NCI-H82 treated with DMSO at 0.1 percent for 48 hours (cell line): ENCODE results near the gene USH1C.
A peak's percentile ranks its signal among the peaks of the same experiment; 100 is the strongest.

Experiments
- DNase-seq: peaks from one replicate; lab custom pipeline; 2025; ENCODE audit not compliant: unreplicated experiment; lab: John Stamatoyannopoulos, UW

Gene USH1C

DNA sequence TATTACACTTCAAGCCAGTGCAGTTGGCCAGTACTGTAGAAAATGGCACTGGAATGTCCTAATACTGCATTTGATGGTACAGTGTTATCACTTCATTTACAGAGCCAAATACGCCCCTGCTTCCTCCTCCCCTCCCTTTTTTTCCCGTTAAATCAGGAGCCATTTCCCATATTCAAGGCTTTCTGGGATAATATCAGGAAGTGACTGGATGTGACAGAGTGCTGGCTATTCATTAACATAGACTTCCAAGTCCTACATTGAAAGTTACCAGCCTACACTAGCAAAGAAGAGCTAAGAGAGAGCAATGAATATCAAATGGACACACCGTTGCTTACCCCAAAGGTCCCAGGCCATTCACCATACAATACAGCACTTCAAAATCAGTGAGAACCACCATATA is 35.4 kb downstream of the USH1C start:
- DNase-seq: no peak

DNA sequence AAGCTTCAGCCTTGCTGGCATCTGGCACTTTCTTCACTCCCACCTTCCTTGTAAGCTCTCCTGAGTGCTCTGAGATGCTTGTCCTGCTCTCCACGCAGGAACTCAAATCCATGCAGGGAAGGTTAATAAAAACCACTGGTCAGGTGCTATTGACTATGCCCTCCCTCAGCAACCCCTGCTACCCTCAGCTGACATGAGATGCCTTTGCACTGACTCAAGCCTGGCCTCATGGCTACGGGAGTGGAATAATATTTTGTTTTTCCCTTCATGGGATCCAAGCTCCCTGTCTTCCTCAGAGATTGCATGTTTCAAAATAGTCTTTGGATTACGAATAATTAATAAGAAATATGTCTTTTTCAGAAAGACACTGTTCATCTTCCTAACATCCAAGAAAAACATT is 35.9 kb downstream of the USH1C start:
- DNase-seq: no peak

DNA sequence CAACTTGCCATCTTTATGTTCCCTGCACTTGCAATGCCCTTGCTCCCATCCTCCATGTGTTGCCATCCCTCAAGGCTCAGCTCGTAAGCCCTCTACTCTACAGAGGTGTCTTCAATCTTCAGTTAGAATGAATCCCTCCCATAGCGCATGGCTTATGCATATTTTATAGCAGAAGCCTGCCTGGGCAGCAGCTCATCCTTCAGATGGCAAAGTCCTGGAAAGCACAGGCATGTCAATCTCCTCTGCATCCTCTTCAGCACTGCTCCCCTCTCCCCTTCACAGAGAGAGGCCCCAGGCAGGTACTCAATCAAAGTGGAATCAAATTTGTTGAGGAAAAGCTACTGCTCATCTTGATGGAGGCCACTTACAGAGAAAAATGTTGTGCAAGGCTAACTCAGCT is 36.4 kb downstream of the USH1C start:
- DNase-seq: no peak

DNA sequence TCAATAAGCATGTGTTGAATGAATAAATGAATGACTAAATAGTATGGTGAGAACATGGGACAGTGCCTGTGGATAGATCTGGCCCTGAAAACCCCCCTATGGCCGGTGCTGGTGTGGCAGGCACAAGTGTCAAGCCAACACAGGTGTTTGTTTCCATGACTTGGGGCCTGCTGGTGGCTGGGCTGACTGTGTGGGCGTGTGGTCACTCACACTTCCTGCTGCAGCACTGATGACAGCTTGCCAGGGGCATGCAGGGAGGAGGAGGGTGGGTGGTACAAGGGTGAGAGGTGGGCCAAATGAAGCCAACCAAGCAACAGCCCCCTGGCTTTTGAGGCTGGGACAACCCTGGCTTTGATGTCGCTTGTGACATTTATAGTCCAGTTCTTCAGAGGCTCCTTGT is 37.3 kb downstream of the USH1C start:
- DNase-seq: no peak

DNA sequence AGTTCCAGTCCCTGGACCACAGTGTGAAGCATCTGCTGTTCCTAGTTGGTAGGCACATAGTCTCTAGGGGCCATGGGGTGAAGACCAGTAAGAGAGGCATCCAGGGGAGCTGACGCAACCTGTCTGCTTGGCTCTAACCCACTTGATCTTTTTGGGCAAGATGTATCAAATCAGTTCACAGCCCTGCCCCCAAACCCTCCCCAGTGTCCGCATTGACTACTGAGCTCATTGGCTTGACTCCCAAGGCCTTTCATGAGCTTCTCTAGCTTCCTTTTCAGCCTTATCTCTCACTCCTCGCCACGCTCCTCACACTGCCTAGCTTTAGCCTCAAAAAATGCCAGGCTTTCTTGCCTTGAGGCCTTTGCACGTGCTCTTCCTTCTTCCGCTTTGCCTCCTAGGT is 37.9 kb downstream of the USH1C start:
- DNase-seq: no peak

DNA sequence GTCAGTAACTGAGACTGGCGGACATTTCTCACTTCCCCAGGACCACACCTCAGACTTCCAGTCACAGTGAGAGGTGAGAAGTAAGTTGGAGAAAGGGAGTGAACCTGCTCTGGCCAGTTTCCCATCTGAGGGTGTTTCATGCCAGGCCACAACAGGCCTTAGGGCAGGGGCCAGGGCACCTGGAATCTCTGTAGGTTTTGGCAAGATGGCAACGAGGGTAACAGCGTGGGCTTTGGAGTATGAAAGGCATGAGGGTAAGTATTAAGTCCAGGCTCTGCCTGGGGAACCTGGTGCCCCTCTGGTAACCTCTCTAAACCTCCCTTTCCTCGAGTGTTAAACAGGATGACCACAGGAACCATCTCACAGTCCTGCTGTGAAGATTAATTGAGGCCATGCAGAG is 39.1 kb downstream of the USH1C start:
- no peak for DNase-seq

DNA sequence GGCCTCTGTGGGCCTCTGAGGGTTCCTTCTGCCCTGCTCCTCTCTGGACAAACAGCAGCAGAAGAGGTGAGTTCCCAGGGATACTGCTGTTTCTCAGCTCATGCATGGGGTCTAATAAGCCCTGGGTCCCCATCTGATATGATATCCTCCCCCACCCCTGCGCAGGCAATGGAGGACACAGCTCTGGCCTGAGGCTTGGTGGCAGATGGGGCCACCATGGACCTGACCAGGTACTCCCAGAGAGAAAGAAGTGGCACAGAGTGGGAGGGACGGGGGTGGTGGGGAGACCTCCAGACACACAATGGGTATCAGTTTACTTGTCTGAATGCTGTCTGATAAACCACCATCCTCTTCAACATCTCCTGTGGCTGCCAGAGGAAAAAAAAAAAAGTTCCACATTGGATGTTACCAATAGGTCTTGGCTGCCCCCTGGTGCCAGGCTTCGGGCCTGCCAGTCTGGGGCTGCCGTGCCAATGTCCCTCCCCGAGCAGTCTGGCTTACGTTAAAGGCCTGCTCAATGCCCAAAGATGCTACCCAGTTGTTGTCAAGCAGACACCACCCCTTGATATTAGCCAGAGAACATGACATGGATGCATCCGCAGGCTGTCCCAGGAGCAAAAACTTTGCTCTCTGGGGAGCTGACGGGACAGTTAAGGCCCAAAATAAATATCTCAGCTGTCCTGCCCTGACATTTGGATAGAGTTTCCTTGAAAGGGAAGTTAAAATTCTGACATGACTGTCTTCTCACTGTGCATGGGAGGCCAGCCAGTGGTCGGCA is 39.7 kb downstream of the USH1C start:
- DNase-seq: peak; percentile 24

DNA sequence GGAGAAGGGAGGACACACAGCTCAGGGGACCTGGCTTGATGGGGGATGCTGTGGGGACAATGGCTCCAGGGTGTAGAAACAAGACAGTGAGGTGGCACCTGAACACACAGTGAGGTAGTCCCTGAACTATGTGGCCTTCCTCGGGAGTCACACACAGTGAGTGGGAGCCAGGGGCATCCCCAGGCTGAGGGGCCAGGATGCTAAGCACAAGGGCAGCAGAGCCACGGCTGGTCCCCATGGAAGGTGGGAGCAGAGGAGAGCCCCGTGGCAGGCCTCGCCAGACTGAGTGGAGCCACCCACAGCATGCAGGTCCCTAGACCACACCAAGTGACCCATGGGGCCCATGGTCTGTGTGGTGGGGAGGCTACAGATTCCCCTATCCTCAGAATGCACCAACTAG is 41.6 kb downstream of the USH1C start:
- no peak for DNase-seq

DNA sequence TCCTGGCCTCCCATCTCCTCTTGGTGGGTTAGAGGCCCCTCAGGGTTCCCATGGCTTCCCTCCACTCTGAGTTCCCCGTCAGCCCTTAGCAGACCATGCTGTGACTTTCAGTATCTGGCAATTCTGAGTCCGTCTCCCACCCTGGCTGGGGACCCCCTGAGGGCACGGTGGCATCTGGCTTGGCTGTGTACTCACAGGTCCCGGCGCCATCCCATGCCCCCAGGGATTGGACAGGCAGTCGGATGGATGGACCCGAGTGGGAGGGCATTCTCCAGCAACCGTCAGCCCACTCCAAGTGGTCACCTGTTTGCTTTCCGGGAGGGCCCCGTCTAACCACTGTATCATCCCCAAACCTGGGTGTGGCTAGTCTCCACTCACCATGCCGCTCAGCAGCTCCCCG is 43.5 kb downstream of the USH1C start:
- no peak for DNase-seq

DNA sequence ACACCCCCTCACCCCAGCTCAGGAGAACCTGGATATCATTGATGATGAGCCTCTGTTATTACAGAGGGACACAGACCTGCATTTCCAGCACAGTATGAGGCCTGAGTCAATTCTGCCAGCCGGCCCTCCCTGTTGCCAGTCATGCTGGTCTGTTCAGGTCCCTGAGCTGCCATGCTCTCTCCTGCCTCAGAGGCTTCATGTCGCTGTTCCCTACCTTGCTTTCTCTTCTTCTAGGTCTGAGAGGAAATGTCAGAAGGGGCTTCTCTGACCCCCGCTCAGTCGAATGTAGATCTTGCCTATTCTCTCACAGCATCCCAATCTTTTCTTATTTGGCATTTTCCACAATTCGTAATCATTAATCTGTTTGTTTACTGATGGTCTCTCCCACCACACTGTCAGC is 45.7 kb downstream of the USH1C start:
- DNase-seq: no peak

DNA sequence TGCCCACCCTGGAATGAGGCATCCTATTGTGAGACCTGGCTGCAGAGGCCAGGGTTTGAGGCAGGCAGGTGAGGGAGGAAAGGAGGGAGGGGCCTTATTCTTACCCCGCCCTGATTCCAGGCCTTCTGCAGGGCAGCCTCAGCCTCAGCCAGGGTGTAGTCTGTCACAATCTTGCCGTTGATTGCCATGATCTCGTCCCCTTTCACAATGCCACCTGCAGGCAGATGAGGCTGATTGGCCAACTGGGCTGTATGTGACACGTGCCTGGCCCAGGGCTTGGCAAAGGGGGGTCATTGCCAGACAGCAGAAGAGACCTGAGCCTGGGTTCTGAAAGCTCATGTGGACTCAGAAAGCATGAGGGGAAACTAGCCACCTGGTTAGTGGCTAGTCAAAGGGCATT is 46.2 kb downstream of the USH1C start:
- no peak for DNase-seq

DNA sequence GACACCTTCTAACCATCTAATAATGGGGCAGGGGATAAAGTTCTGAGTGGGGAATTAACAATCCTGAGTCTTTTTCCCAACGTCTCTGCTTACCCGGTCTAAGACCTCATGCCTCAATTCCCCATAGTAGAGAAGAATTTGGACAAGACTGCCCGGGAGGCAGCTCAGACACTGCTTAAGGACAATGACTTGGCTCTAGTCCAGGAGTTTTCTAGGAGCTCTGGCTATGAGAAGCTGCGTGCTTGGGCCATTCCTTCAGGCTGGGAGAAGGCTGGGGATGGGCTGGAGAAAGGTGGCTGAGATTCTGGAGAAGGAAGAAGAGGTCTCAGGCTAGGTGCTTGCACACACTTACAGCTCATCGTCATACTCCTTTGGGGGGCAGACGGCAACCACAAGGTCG is 47.8 kb downstream of the USH1C start:
- DNase-seq: no peak

DNA sequence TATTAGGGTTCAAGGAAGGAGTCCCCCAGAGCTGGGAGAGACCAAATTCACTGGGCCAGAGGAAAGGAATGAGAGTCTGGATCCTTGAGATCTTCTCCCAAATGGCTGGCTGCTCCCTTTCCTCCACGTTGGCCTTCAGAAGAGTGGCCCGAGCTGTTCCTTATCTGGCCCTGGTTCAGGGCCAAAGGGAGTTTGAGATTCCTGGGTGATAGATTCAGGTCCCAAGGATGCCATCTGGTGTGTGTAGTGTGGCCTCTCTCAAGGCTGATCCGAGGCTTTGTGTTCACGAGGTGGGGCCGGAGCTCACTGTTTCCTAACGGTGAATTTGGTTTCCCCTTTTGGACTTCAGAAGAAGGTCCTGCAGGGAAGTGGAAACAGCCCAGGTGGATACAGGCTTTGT is 50.2 kb downstream of the USH1C start:
- DNase-seq: no peak

DNA sequence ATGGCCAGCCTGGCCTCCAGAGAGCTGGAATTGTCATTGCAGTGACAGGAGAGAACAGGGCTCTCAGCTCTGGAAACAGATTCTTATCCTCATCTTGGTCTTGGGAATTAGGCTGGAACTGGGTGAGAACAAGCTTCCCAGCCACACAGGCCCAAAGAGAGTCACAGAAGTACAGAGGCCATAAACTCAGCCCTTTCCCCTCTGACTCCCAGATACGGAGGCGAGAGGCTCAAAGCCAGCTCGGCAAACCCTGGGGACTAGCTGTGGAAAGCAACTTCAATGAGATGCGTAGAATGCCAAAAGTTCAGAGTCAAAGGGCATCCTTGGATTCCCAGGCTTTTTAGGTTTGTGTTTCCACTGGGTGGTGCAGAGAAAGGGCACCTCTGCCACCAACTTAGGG is 53.3 kb downstream of the USH1C start:
- DNase-seq: no peak

DNA sequence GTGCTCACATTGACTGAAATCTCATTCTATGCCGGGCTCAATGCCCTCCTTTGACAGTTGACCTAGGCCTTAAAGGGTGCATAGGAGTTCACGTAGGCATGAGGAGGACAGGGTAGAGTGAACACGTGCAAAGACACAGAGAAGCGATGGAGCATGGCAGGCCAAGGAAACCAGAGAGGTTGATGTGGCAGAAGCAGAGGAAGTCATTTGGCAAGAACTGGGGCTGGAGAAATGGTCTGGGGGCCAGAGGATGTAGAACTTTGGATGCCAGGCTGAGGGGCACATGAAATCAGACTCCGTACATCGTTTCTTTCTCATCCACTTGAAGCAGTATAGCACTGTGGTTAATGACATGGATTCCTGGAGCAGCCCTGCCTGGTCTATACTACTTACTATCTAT is 54.0 kb downstream of the USH1C start:
- DNase-seq: no peak

DNA sequence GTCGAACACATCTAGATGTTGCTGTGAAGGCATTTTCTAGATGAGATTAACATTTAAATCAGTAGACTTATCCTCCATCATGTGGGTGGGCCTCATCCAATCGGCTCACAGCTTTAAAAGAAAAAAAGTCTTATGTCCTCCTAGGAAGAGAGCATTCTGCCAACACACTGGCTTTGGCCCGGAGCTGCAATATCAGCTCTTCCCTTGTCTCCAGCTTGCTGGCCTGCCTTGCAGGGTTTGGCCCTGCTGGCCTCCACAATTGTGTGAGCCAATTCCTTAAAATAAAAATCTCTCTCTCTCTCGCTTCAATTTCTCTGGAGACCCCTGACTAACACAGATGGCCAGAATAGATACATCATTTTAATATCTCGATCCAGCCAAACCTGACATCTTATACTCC is 54.5 kb downstream of the USH1C start:
- no peak for DNase-seq

DNA sequence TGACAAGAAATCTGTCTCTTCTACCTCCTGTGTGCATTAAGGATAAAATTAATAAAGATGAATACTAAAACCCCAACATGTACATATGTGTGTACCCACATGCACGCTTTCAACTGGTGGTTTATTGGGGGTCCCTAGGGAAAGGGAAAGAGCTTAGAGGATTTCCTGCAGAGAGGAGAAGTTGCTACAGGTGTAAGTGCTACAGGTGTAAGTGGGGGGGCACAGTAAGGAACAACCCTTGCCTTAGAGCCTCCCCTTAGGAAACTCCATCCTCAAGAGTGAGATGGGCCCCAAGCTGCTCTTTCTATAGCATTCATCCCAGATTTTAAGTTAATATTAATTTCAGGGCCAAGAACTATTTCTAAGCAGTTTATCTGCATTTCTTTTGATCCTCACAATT is 55.7 kb downstream of the USH1C start:
- no peak for DNase-seq

DNA sequence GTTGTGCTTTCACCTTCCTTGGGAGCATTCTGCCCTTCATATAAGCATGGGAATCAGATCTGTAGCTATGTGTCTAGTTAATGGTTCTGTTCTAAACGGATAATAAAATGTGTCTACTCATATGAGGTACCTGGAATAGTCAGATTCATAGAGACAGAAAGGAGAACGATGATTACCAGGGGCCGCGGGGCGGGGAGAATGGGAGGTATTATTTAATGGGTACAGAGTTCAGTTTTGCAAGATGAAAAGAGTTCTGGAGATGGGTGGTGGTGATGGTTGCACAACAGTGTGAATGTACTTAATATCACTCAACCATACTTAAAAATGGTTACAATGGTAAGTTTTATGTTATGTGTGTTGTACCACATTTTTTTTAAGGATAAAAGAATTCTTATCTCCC is 57.6 kb downstream of the USH1C start:
- no peak for DNase-seq

DNA sequence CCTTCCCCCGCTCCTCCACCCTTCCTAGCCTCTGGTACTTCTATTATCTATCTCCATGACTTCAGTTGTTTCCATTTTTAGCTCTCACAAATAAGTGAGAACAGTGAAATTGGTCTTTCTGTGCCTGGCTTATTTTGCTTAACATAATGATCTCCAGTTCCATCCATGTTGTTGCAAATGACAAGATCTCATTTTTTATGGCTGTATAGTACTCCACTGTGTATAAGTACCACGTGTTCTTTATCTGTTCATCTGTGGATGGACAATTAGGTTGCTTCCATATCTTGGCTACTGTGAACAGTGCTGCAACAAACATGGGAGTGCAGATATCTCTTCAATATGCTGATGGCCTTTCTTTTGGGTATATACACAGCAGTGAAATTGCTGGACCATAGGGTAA is 60.7 kb downstream of the USH1C start:
- DNase-seq: no peak

DNA sequence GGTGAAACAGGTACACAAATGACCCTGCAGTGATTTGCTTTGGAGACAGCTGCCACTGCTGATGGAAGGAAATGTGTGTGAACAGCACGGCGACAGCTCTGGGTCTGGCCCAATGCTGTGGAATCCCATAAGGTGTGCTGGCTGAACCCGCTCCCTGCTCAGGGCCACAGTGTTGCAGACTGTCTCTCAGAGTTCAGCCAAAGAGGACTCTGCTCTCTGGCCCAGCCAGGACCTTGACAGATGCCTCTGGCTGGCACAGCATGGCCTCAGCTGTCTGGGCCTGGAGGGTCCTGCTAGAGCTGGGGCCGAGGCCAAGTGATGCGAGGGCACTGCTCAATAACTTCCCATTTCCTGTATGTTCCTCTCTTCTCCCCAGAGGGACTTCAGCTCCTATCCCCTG is 62.3 kb downstream of the USH1C start:
- no peak for DNase-seq

DNA sequence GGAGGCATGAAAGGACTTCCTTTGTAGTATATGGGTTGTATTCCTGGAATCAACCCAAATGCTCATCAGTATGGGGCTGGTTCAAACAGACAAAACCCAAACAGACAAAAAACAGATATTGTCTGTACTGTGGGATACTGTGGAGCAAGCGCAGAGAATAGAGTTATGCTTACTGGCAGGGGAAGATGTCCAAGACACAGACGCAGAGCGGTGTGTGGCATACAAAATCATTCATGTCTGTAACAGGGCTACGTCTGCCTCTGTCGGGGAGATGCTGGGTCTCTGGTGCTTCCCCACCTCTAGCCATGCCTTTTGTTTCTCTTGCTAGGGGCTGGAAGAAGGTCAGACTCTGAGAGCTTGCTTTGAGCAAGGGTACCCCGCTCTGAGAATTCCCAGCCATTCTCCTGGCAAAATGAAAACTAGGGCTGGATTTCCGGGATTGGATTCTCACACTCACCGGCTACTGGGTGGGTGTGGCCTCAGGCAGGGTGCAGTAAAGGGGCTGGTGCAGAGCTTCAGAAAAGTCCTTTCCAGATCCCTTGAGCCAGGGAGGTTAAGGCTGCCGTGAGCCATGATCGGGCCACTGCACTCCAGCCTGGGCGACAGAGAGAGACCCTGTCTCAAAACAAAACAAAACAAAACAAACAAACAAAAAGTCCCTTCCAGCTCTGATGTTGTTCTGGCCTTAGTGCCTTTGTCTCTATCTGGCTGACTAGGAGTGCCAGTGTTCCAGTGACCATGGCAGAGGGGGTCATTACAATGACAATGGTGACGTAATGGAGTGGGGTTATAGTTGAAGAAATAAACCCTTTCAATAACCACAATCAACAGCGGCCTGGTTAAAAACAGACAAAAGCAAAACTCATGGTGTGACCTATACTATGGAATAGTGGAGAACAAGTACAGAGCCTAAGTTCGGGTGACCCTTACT is 64.7 kb downstream of the USH1C start:
- DNase-seq: peak; percentile 14

DNA sequence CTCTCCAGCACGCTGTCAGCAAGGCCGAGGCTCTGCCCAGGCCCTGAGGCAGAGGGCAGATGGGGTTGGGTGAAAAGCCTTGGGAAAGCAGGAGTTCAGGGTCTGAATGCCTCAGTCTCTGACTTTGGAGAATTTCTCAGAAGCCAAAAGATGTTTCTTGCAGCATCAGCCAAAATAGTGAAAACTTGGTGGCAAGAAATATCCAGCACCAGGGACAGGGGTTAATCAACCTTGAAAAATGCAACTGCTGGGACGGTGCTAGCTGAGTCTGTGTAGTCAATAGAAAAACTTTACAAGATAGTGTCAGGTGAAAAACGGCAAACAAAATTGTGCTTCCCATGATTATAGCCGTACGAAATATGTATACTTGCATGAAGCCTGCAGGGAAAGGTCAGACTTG is 66.1 kb downstream of the USH1C start:
- no peak for DNase-seq
